Right lobe of liver (tissue), 4 donors: ENCODE measurements around the gene UQCRHL.

ENCODE experiments used
- CTCF ChIP-seq, 4 donors: fragments of 200-600 bp in 3 of 4; fragments of 450-650 bp in 1 of 4; IDR thresholded peaks; one replicate each; pipeline versions ENCODE4 v1.5.1 to v1.8.0; 2016 to 2022; ENCODE audit warnings: antibody characterized with exemption in 4 of 4, mild to moderate bottlenecking in 2 of 4
- POLR2A ChIP-seq: fragments of 450-650 bp; IDR thresholded peaks from one replicate; pipeline ENCODE4 v1.6.1; 2017; ENCODE audit warnings: antibody characterized with exemption, mild to moderate bottlenecking
- donor health status: DM: no; HTN: no; CAD: no.
- donor health status: DM: no; HTN: no; CAD: no.
- donor health status: DM: no; HTN: yes; CAD: no.

- TF ChIP-seq CTCF (IDR thresholded peaks at IDR 0.05) (no peak), POLR2A (peak; percentile 14)
Observed at GRCh38 chr1:15799928-15800835, 7.3 kb downstream of the UQCRHL start.
